Parathyroid adenoma (tissue), 2 donors: ENCODE data around the gene EBPL.

Source experiments
- H2AFZ ChIP-seq: fragments of 300-600 bp; sonication (generic); one replicate; pipeline ENCODE4 v1.7.0; 2017; ENCODE audit warnings: antibody characterized with exemption, mild to moderate bottlenecking
- H3K27ac ChIP-seq: fragments of 300-600 bp; sonication (generic); one replicate; pipeline ENCODE4 v1.7.0; 2017
- H3K27me3 ChIP-seq: fragments of 300-600 bp; sonication (generic); one replicate; pipeline ENCODE4 v1.7.0; 2017; ENCODE audit warnings: low read length; ENCODE audit not compliant: control insufficient read depth, insufficient read depth
- H3K36me3 ChIP-seq: fragments of 300-600 bp; sonication (generic); one replicate; pipeline ENCODE4 v1.7.0; 2017; ENCODE audit warnings: low read length; ENCODE audit not compliant: control insufficient read depth, insufficient read depth
- H3K4me1 ChIP-seq: fragments of 300-600 bp; sonication (generic); one replicate; pipeline ENCODE4 v1.7.0; 2017; ENCODE audit warnings: control low read depth
- H3K4me2 ChIP-seq: fragments of 300-600 bp; sonication (generic); one replicate; pipeline ENCODE4 v1.7.0; 2017; ENCODE audit warnings: low read length
- H3K4me3 ChIP-seq: fragments of 300-600 bp; sonication (generic); one replicate; pipeline ENCODE4 v1.7.0; 2017; ENCODE audit warnings: low read depth, low read length
- H3K79me2 ChIP-seq: fragments of 300-600 bp; sonication (generic); one replicate; pipeline ENCODE4 v1.7.0; 2017; ENCODE audit warnings: control low read depth
- H3K9ac ChIP-seq: fragments of 300-600 bp; sonication (generic); one replicate; pipeline ENCODE4 v1.7.0; 2017; ENCODE audit warnings: mild to moderate bottlenecking
- H3K9me3 ChIP-seq: fragments of 300-600 bp; sonication (generic); one replicate; pipeline ENCODE4 v1.7.0; 2017; ENCODE audit warnings: low read length; ENCODE audit not compliant: control insufficient read depth
- CTCF ChIP-seq: fragments of 300-600 bp; sonication (generic); IDR thresholded peaks from one replicate; pipeline ENCODE4 v1.7.0; 2017; ENCODE audit warnings: antibody characterized with exemption, mild to moderate bottlenecking
- donor health status: primary hyperparathyroidism.

Gene EBPL

GRCh38 chr13:49667773-49668172 is 23.5 kb downstream of the EBPL start:
- H3K79me2 ChIP-seq: no peaks in the 10 kb centered on the region
- H2AFZ ChIP-seq: no peak overlapping the region
- no peak overlapping the region for H3K4me3 ChIP-seq
- no peaks in the 10 kb centered on the region for H3K27me3 ChIP-seq
- no peaks in the 10 kb centered on the region for H3K9me3 ChIP-seq
- H3K4me2 ChIP-seq: no peak overlapping the region
- H3K9ac ChIP-seq: no peak overlapping the region
- H3K4me1 ChIP-seq: no peaks in the 10 kb centered on the region
- no peaks in the 10 kb centered on the region for H3K36me3 ChIP-seq
- TF ChIP-seq CTCF: no peak
- H3K27ac ChIP-seq: no peak overlapping the region

- Histone ChIP-seq H3K27ac (no peak overlapping the region), H3K27me3 (no peaks in the 10 kb centered on the region), H3K9ac (no peak overlapping the region), H3K36me3 (no peaks in the 10 kb centered on the region), H2AFZ (no peak overlapping the region), H3K9me3 (no peaks in the 10 kb centered on the region), H3K4me3 (no peak overlapping the region), H3K4me2 (no peak overlapping the region), H3K79me2 (no peaks in the 10 kb centered on the region), H3K4me1 (no peaks in the 10 kb centered on the region)
- no peak for TF ChIP-seq CTCF
Measured at GRCh38 chr13:49664606-49665005, 26.7 kb downstream of the EBPL start.

GRCh38 chr13:49657241-49657641 is 34.0 kb downstream of the EBPL start:
- Histone ChIP-seq H2AFZ (no peak overlapping the region), H3K9ac (no peak overlapping the region), H3K4me2 (no peak overlapping the region), H3K79me2 (no peaks in the 10 kb centered on the region), H3K9me3 (no peaks in the 10 kb centered on the region), H3K4me3 (no peak overlapping the region), H3K27me3 (no peaks in the 10 kb centered on the region), H3K36me3 (no peaks in the 10 kb centered on the region), H3K27ac (no peak overlapping the region), H3K4me1 (no peaks in the 10 kb centered on the region)
- TF ChIP-seq CTCF: no peak

GRCh38 chr13:49655906-49656305 is 35.4 kb downstream of the EBPL start:
- H3K27ac ChIP-seq: no peak overlapping the region
- no peaks in the 10 kb centered on the region for H3K27me3 ChIP-seq
- no peak overlapping the region for H3K4me3 ChIP-seq
- no peak overlapping the region for H2AFZ ChIP-seq
- H3K4me1 ChIP-seq: no peaks in the 10 kb centered on the region
- no peaks in the 10 kb centered on the region for H3K79me2 ChIP-seq
- H3K9me3 ChIP-seq: no peaks in the 10 kb centered on the region
- no peak overlapping the region for H3K9ac ChIP-seq
- H3K4me2 ChIP-seq: no peak overlapping the region
- H3K36me3 ChIP-seq: no peaks in the 10 kb centered on the region
- no peak for TF ChIP-seq CTCF

- Histone ChIP-seq H2AFZ (no peak overlapping the region), H3K27me3 (no peaks in the 10 kb centered on the region), H3K79me2 (no peaks in the 10 kb centered on the region), H3K4me3 (no peak overlapping the region), H3K27ac (no peak overlapping the region), H3K36me3 (no peaks in the 10 kb centered on the region), H3K4me2 (no peak overlapping the region), H3K9ac (no peak overlapping the region), H3K4me1 (no peaks in the 10 kb centered on the region), H3K9me3 (no peaks in the 10 kb centered on the region)
- no peak for TF ChIP-seq CTCF
Measured at GRCh38 chr13:49654011-49654410, 37.3 kb downstream of the EBPL start.
